Thoracic aorta (tissue), 2 donors: ENCODE results near the gene SPIN4. TPM values are rescaled to one million over a fixed set of nuclear protein-coding genes. Genes with fewer than 3 reads are reported as not detected.

ENCODE experiments used
- ATAC-seq: fragments of 150-250 bp; one replicate; pipeline ENCODE4 v1.8.0; 2017; ENCODE audit warnings: low read depth; ENCODE audit not compliant: insufficient number of reproducible peaks, low FRiP score
- DNase-seq: peaks from one replicate; pipeline ENCODE4 v3.0.0-alpha.2; 2020; ENCODE audit warnings: low spot score
- H3K27ac ChIP-seq, 2 donors: fragments of 200-600 bp; sonication (generic); 1 replicate in 1 of 2; 2 replicates in 1 of 2; pipeline ENCODE4 v1.5.1; 2016; ENCODE audit warnings: mild to moderate bottlenecking in 2 of 2, moderate library complexity in 2 of 2
- H3K27me3 ChIP-seq: fragments of 200-600 bp; sonication (generic); replicated peaks from 2 replicates; pipeline ENCODE4 v1.6.0; 2016; ENCODE audit warnings: mild to moderate bottlenecking; ENCODE audit not compliant: insufficient read depth
- H3K36me3 ChIP-seq: fragments of 200-600 bp; sonication (generic); one replicate; pipeline ENCODE4 v1.5.1; 2016
- H3K4me1 ChIP-seq, 2 donors: fragments of 200-600 bp; sonication (generic); 1 replicate in 1 of 2; 2 replicates in 1 of 2; pipeline versions ENCODE4 v1.5.1 to v1.6.0; 2016; ENCODE audit warnings: low read depth in 2 of 2, mild to moderate bottlenecking in 1 of 2; ENCODE audit not compliant: control insufficient read depth in 1 of 2
- H3K4me3 ChIP-seq: fragments of 200-600 bp; sonication (generic); 2 replicates; pipeline ENCODE4 v1.5.1; 2016; ENCODE audit warnings: mild to moderate bottlenecking
- H3K9me3 ChIP-seq: fragments of 200-600 bp; sonication (generic); 2 replicates; pipeline ENCODE4 v1.5.1; 2016
- total RNA-seq, 2 donors: library from RNA; depleted of rRNA; stranded (reverse); fragments of >200 nt; gene quantifications; one replicate each; pipeline versions ENCODE4 v1.1.0 to v1.2.3, GENCODE V29; 2016
- TF ChIP-seq, protein P1 (sequence below): fragments of 200-600 bp; sonication (generic); IDR thresholded peaks from one replicate; pipeline ENCODE4 v1.5.1; 2019; ENCODE audit warnings: antibody characterized with exemption

The SPIN4 gene
- total RNA-seq, 2 donors from 2014 or later: 7.9 to 12.6 TPM

GRCh38 chrX:63330681-63331080, 20.5 kb downstream of the SPIN4 start:
- DNase-seq (no peak), ATAC-seq (no peak)
- no peak overlapping the region for H3K4me3 ChIP-seq
- no peak overlapping the region for H3K27ac ChIP-seq
- no peaks in the 10 kb centered on the region for H3K36me3 ChIP-seq
- H3K4me1 ChIP-seq: no peaks in the 10 kb centered on the region
- no peaks in the 10 kb centered on the region for H3K9me3 ChIP-seq
- H3K27me3 ChIP-seq: no peaks in the 10 kb centered on the region
- TF ChIP-seq, protein P1, sequence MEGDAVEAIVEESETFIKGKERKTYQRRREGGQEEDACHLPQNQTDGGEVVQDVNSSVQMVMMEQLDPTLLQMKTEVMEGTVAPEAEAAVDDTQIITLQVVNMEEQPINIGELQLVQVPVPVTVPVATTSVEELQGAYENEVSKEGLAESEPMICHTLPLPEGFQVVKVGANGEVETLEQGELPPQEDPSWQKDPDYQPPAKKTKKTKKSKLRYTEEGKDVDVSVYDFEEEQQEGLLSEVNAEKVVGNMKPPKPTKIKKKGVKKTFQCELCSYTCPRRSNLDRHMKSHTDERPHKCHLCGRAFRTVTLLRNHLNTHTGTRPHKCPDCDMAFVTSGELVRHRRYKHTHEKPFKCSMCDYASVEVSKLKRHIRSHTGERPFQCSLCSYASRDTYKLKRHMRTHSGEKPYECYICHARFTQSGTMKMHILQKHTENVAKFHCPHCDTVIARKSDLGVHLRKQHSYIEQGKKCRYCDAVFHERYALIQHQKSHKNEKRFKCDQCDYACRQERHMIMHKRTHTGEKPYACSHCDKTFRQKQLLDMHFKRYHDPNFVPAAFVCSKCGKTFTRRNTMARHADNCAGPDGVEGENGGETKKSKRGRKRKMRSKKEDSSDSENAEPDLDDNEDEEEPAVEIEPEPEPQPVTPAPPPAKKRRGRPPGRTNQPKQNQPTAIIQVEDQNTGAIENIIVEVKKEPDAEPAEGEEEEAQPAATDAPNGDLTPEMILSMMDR: no peak

DNA sequence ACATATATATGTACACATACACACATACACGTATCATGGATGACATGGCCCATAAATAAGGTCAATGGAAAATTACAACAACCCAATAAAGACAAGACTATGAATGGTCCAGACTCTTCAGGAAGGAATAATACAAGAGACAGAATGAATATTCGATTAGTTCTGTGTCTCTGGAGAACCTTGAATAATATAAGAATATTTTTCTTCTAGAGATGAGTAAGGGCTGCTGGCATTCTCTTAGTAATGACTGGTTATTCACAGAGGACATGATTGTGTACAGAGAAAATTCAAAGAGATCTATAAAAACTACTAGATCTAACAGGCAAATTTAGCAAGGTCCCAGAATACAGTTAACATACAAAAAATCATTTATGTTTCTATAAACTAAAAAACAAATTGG, 23.3 kb downstream of the SPIN4 start:
- DNase-seq (no peak), ATAC-seq (no peak)
- Histone ChIP-seq H3K9me3 (no peaks in the 10 kb centered on the region), H3K27me3 (no peaks in the 10 kb centered on the region), H3K4me1 (no peaks in the 10 kb centered on the region), H3K36me3 (no peaks in the 10 kb centered on the region), H3K27ac (no peak overlapping the region), H3K4me3 (no peak overlapping the region)
- TF ChIP-seq, protein P1: no peak

DNA sequence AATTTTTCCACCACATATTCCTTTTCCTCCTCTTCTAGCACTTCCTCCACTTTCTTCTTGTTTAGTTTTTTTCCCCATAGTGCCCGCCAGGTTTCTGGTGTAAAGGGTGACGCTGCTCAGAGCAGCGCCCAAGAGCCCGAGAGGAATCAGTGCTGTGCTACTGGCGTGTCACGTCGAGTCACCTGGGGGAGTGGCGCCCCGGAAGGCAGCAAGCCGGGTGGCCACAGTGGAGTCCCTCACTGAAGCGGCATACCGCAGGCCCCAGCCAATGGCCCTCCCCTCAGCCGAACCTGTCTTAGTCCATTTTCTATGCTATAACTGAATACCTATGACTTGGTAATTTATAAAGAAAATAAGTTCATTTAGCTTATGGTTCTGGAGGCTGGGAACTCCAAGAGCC, 51.5 kb downstream of the SPIN4 start:
- H3K4me3 ChIP-seq: no peak overlapping the region
- TF ChIP-seq, protein P1: no peak
- ATAC-seq: no peak
- no peaks in the 10 kb centered on the region for H3K36me3 ChIP-seq
- no peaks in the 10 kb centered on the region for H3K27me3 ChIP-seq
- H3K4me1 ChIP-seq: no peaks in the 10 kb centered on the region
- no peak overlapping the region for H3K27ac ChIP-seq
- no peak for DNase-seq
- H3K9me3 ChIP-seq: no peaks in the 10 kb centered on the region
